HG03045 (cell line): ENCODE data around the gene MYL7.

ENCODE experiments used
- ATAC-seq: cut with Tn5 transposase; IDR thresholded peaks from one replicate; pipeline ENCODE4 v1.9.1; 2021; ENCODE audit warnings: mild to moderate bottlenecking, moderate library complexity; ENCODE audit not compliant: unreplicated experiment

MYL7 gene

GRCh38 chr7:44101966-44102845 lies 38.9 kb downstream of the MYL7 start:
- no peak for ATAC-seq

GRCh38 chr7:44101303-44101965 lies 39.7 kb downstream of the MYL7 start:
- ATAC-seq, result no peak

- ATAC-seq, result no peak
These were observed 40.5 kb downstream of the MYL7 start for GRCh38 chr7:44100458-44101302.

DNA sequence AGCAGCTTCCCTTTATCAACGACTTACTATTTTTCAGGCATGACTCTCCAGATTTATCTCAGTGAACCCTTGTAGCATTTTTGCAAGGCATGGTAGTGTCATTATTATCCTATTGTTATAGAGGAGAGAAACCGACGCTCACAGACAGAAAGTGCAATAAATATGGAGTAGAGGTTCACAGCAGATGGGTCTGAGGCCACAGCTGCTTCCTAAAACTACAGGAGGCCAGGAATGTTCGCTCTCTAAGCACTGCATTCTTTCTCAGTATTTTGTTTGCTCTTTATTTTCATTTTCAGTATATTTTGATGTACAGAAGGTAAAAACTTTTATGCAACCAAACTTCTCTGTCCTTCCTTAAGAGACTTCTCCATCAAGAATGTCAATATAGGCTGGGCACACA lies 41.5 kb downstream of the MYL7 start:
- ATAC-seq, result no peak

- no peak for ATAC-seq
These were observed 42.8 kb downstream of the MYL7 start for GRCh38 chr7:44098092-44099068.

DNA sequence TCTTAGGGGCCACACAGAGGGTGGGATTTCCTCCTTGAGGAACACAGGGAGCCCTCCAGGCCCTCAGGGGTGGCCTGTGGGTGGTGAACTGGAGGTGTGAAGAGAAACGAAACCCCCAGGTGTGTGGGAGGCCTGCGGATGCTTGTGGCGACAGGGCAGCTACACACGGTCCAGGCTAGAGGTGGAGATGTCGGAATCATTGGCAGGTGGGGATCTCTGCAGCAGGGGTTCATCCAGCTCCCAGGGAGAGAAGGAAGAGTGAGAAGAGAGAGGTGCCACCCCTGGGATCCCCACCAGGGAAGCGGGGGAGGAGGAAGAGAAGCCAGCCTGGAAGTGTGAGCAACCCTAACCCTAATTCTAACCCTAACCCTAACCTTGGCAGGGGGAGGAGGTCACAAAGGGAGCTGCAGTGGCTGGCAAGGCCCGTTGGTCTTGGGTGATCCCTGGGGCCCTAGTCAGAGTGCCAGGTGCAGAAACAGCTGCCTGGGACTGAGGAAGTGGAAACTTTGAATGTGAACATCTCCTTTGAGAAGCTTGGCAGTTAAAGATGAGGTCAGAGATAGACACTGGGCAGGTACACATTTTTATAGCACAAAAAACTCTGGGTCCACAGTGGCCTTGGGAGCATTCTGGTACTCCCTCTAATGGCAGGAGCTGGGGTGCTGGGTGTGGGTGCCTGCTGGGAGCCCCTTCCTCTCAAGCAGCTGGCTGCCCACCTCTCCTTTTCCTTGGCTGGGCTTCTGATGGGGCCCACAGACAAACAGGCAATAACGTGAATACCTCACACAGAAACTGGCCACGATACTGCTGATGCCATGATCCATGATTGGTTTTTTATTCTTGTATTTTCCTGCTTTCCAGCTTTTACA lies 43.8 kb downstream of the MYL7 start:
- ATAC-seq, result no peak

DNA sequence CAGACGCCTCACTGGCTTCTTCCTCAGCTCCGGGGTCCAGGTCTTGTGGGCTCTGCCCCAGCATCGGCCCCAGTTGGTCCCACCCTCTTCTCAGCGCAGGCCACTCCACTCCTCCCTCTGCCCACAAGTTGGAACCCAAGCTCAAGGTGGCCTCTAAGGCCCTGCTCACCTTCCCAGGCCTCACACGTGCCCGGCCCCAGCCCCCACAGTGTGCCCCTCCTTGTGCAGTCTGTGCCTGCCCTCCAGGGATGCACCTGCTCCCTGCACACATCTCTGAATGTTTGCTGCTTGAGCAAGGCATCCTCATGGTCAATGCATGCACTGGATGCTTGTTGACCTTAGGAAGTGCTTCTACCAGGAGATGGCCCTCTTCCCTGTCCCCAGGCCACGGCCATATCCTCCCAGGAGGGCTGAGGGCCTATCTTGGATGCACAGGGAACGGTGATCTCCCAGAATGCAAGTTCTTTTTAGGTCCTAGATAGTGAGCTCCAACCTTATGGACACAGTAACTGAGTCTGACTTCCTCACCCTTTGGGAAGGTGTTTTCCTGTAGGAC lies 44.7 kb downstream of the MYL7 start:
- ATAC-seq, result no peak

DNA sequence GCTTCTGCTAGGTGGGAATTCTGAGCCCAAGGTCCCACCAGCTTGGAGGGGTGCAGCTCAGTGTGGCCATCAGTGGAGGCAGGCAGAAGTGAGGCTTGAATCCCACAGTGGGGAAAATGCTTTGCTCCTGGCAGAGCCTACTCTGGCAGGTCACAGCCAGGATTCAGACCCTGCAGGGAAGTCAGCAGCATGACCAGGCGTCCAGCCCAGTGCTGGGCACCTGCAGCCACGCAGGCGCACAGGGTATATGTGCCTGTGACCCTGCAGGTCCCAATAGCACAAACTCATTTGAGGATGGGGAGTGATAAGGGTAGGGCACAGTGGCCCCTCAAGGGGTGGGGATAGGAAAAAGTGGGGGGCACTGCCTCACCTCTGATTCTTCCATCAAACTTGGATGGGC lies 45.4 kb downstream of the MYL7 start:
- ATAC-seq, result no peak

DNA sequence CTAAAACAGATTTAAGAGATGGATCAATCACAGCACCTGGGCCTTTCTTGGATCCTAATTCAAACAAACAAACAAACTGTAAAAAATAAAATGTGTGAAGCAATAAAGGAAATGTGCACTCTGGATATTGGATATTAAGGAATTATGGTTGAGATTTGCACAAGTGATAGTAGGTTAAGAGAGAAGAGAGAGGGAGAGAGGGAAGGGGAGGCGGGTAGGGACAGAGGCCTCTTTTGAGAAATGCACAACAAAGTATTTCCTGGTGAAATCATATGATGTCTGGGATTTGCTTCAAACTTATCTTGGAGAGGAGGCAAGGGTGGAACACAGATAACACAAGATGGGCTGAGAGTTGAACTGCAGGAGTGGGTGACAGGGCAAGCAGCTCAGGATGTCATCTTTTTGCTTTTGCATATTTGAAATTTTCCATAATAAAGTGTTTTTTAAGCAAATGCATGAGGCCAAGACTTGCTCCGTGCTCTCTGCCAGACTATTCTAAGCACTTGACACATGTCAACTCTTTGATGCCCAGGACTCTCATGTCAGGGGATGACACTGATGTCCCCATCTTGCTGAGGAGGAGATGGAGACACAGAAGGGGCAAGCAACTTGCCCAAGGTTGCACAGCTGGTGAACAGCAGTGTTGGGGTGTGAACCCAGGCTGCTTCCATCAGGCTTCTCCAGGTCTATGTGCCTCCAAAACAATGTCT lies 46.1 kb downstream of the MYL7 start:
- ATAC-seq, result no peak

GRCh38 chr7:44094365-44094764 lies 46.8 kb downstream of the MYL7 start:
- ATAC-seq, result no peak

DNA sequence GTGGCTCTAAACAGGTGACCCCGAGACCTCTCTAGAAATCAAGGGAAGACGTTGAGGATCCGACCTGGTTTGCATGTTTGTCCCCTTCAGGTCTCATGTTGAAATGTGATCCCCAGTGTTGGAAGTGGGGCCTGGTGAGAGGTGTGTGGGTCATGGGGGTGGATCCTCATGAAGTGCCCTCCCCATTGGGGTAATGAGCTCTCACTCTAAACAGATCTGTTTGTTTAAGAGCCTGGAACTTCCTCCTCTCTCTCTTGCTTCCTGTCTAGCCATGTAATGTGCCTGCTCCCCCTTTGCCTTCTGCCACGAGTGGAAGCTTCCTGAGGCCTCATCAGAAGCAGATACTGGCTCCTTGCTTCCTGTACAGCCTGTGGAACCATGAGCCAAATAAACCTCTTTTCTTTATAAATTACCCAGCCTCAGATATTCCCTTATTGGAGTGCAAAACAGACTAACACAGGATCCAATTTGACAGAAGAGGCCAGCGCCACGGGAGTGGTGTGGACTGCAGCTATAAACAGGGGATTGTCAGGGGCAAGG lies 48.0 kb downstream of the MYL7 start:
- no peak for ATAC-seq
